Stimulated activated CD8-positive, alpha-beta memory T cell treated with anti-CD3 and anti-CD28 coated beads, Interleukin-15, amount 100 ng/mL, for 1 hour (primary cell): ENCODE results near the gene SPATA2L.
A peak's percentile ranks its signal among the peaks of the same experiment; 100 is the strongest.

Source experiments
- DNase-seq: peaks from one replicate; pipeline ENCODE4 v3.0.0-alpha.2; 2020; ENCODE audit warnings: low read depth

The SPATA2L gene

GRCh38 chr16:89729293-89729692, 27.8 kb upstream of the SPATA2L start:
- DNase-seq = no peak

- DNase-seq = no peak
These were observed 26.1 kb upstream of the SPATA2L start for GRCh38 chr16:89727406-89728120.

GRCh38 chr16:89723279-89724250, 22.1 kb upstream of the SPATA2L start:
- DNase-seq = peak; percentile 62

GRCh38 chr16:89722392-89723278, 21.1 kb upstream of the SPATA2L start:
- peak; percentile 34 for DNase-seq

GRCh38 chr16:89721546-89722391, 20.3 kb upstream of the SPATA2L start:
- DNase-seq = peak; percentile 75

- peak; percentile 65 for DNase-seq
These were observed 19.5 kb upstream of the SPATA2L start, which contains the start of the genes VPS9D1 and ZNF276 for GRCh38 chr16:89720813-89721545. Gene VPS9D1 (minus strand): TSS chr16:89720898. CDS start chr16:89720861, 37 bp downstream. Gene ZNF276 (plus strand): TSS chr16:89721537. CDS start chr16:89721641, 104 bp downstream.

GRCh38 chr16:89720551-89720812, 19.0 kb upstream of the SPATA2L start:
- DNase-seq = no peak

- DNase-seq = no peak
These were observed 16.4 kb upstream of the SPATA2L start for GRCh38 chr16:89717688-89718505.

- no peak for DNase-seq
These were observed 15.6 kb upstream of the SPATA2L start for GRCh38 chr16:89716916-89717687.

- no peak for DNase-seq
These were observed 15.0 kb upstream of the SPATA2L start for GRCh38 chr16:89716493-89716892.

GRCh38 chr16:89712274-89712781, 10.8 kb upstream of the SPATA2L start:
- no peak for DNase-seq

GRCh38 chr16:89711601-89712273, 10.2 kb upstream of the SPATA2L start:
- peak; percentile 41 for DNase-seq

- no peak for DNase-seq
These were observed 9.4 kb upstream of the SPATA2L start for GRCh38 chr16:89710709-89711564.

- DNase-seq = no peak
These were observed 8.4 kb upstream of the SPATA2L start for GRCh38 chr16:89709716-89710432.

GRCh38 chr16:89709166-89709565, 7.7 kb upstream of the SPATA2L start:
- DNase-seq = no peak

- DNase-seq = no peak
These were observed 7.0 kb upstream of the SPATA2L start for GRCh38 chr16:89708481-89708931.
